Cardiac muscle cell (in vitro differentiated cells and primary cell): Measurements from ENCODE around the gene FMN2. TPM values are rescaled to one million over a fixed set of nuclear protein-coding genes. Genes with fewer than 3 reads are reported as not detected.
A peak's percentile ranks its signal among the peaks of the same experiment; 100 is the strongest.

ENCODE experiments used
- DNase-seq, 2 donors: peaks; one replicate each; pipeline versions ENCODE4 v3.0.0 to v3.0.0-alpha.2; 2010 to 2017; ENCODE audit warnings: low read depth in 1 of 2, low spot score in 1 of 2
- H3K27ac ChIP-seq: fragments of 200-600 bp; sonication (generic); 2 replicates; pipeline ENCODE4 v1.5.1; 2016
- H3K27me3 ChIP-seq: fragments of 200-600 bp; sonication (generic); 2 replicates; pipeline ENCODE4 v1.6.0; 2016; ENCODE audit warnings: control low read depth
- H3K36me3 ChIP-seq: fragments of 200-600 bp; sonication (generic); 2 replicates; pipeline ENCODE4 v1.5.1; 2016; ENCODE audit warnings: control low read depth
- H3K4me1 ChIP-seq: fragments of 200-600 bp; sonication (generic); 2 replicates; pipeline ENCODE4 v1.8.1; 2017; ENCODE audit warnings: low read depth, mild to moderate bottlenecking, mixed run types
- H3K4me3 ChIP-seq: fragments of 200-600 bp; sonication (generic); 2 replicates; pipeline ENCODE4 v1.5.1; 2016; ENCODE audit warnings: mild to moderate bottlenecking
- H3K9me3 ChIP-seq: fragments of 200-600 bp; sonication (generic); 2 replicates; pipeline ENCODE4 v1.5.1; 2017; ENCODE audit warnings: low read depth, mild to moderate bottlenecking, control low read depth
- CTCF ChIP-seq: IDR thresholded peaks from 2 replicates; pipeline ENCODE4 v1.5.1; 2012; ENCODE audit warnings: low read depth, mild to moderate bottlenecking, low read length
- polyA plus RNA-seq: library from polyadenylated mRNA; unstranded; fragments of >200 nt; fragmentation: Nextera tagmentation; extraction: Ambion mirVana; gene quantifications from 2 replicates; pipeline ENCODE4 v1.2.1, GENCODE V29; 2016
- total RNA-seq: library from RNA; depleted of rRNA; stranded (reverse); fragments of >200 nt; gene quantifications from 2 replicates; pipeline ENCODE4 v1.2.3, GENCODE V29; 2016

The FMN2 gene
- total and polyA plus RNA-seq, 2 experiments from 2014 or later: 0.42 to 2.7 TPM

GRCh38 chr1:240284656-240285414 lies 193.2 kb downstream of the FMN2 start:
- Histone ChIP-seq H3K27me3 (no peaks in the 10 kb centered on the region), H3K9me3 (no peaks in the 10 kb centered on the region), H3K4me1 (peaks cover 7% of the 10 kb centered on the region), H3K27ac (no peak overlapping the region), H3K36me3 (no peaks in the 10 kb centered on the region), H3K4me3 (no peak overlapping the region)
- no peak for TF ChIP-seq CTCF
- no peak for DNase-seq

GRCh38 chr1:240285540-240285939 lies 193.9 kb downstream of the FMN2 start:
- DNase-seq: peak in 1 of 2 donors; percentile 34
- Histone ChIP-seq H3K9me3 (no peaks in the 10 kb centered on the region), H3K4me1 (peaks cover under 1% of the 10 kb centered on the region), H3K36me3 (no peaks in the 10 kb centered on the region), H3K4me3 (no peak overlapping the region), H3K27ac (no peak overlapping the region), H3K27me3 (no peaks in the 10 kb centered on the region)
- no peak for TF ChIP-seq CTCF

GRCh38 chr1:240287722-240288121 lies 196.0 kb downstream of the FMN2 start:
- no peaks in the 10 kb centered on the region for H3K9me3 ChIP-seq
- no peak overlapping the region for H3K27ac ChIP-seq
- H3K36me3 ChIP-seq: no peaks in the 10 kb centered on the region
- no peak for DNase-seq
- TF ChIP-seq CTCF: no peak
- no peak overlapping the region for H3K4me3 ChIP-seq
- H3K4me1 ChIP-seq: no peaks in the 10 kb centered on the region
- no peaks in the 10 kb centered on the region for H3K27me3 ChIP-seq

- Histone ChIP-seq H3K4me1 (peaks cover 6% of the 10 kb centered on the region), H3K36me3 (no peaks in the 10 kb centered on the region)
Observed at GRCh38 chr1:240293706-240294105, 202.0 kb downstream of the FMN2 start.

GRCh38 chr1:240294566-240294965 lies 202.9 kb downstream of the FMN2 start:
- H3K4me3 ChIP-seq: no peak overlapping the region
- TF ChIP-seq CTCF: no peak
- no peak overlapping the region for H3K27ac ChIP-seq
- H3K9me3 ChIP-seq: no peaks in the 10 kb centered on the region
- peaks cover 6% of the 10 kb centered on the region for H3K4me1 ChIP-seq
- H3K27me3 ChIP-seq: no peaks in the 10 kb centered on the region
- H3K36me3 ChIP-seq: no peaks in the 10 kb centered on the region
- DNase-seq: peak in 1 of 2 donors; percentile 34

More at GRCh38 chr1:240293706-240294105, 202.0 kb downstream of the FMN2 start:
- no peak for TF ChIP-seq CTCF
- Histone ChIP-seq H3K27ac (no peak overlapping the region), H3K4me3 (no peak overlapping the region), H3K9me3 (no peaks in the 10 kb centered on the region), H3K27me3 (no peaks in the 10 kb centered on the region)
- no peak for DNase-seq
